Stimulated activated CD8-positive, alpha-beta memory T cell treated with anti-CD3 and anti-CD28 coated beads, Interleukin-4, amount 100 ng/mL, for 24 hours (primary cell): ENCODE data around the gene TMEM219.
"Not testable (repeated sequence)": the region's sequence is repeated elsewhere in the genome, so short reads cannot be mapped to it uniquely, and the experiment has no call there.

Experiments used
- DNase-seq: peaks from one replicate; pipeline ENCODE4 v3.0.0-alpha.2; 2020; ENCODE audit warnings: low read depth

Gene TMEM219

GRCh38 chr16:29961479-29962343 is at the start of gene TMEM219:
TSS of gene TMEM219 (plus strand) at chr16:29962079. CDS start at chr16:29963144, 1,065 bp downstream.
- DNase-seq = peak; percentile 90

GRCh38 chr16:29912087-29912486 is 49.8 kb upstream of the TMEM219 start:
- DNase-seq = no peak

DNA sequence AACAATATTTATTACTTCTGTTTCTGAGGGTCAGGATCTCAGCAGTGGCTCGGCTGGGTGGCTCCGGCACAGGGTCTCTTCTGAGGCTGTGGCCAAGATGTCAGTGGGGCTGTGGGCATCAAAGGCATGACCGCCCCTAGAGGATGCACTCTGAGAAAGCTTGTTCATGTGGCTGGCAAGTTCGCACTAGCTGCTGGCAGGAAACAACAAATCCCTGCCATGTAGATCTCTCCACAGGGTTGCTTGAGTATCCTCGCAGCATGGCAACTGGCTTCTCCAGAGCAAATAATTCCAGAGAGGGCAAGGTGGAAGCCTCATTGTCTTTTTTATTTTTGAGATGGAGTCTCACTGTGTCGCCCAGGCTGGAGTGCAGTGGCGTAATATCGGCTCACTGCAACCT is 48.4 kb upstream of the TMEM219 start:
- DNase-seq = no peak

DNA sequence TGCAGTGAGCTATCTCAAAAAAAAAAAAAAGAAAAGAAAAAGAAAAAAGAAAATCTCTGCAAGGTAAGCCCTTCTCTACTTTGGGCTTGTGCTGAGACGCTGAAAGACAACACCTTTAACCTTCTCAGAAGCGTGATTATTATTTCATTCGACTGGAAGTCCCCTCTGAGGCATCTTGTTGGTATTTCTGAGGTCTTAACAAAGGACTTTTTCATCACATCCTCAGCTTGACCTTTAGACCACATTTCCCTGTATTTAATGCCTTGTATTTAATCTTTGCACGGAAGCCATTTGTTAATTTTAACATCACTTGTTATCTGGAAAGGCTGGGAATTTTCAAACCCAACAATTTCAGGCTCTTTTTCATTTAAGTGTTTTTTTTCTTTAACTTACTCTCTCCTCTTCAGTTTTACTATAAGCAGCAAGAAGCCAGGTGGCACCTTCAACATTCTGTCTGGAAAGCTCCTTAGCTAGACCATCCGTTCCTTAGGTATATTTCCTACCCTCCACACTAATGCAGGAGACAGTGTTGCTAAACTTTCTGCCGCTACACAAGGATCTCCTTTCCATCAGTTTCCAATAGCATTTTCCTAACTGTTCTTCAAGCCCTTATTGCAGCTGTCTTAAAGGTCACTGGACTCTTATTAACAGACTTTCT is 46.2 kb upstream of the TMEM219 start:
- DNase-seq = no peak

DNA sequence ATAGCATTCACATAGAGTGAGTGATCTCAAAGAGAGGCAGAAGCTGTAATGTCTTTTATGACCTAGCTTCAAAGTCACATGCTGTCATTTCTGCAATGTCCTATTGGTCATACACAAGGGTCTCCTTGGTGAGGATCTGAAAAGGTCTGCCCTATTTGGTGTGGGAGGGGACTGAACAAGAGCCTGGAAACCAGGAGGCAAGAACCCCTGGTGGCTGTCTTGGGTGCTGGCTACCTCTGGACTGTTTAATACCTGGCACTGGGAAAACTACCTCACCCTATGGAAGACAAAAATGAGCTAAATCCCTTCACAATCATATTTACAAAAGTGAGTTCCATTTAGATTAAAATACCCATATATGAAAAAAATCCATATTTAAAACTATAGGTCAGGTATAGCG is 44.9 kb upstream of the TMEM219 start:
- no peak for DNase-seq

- DNase-seq = no peak
These were observed 41.4 kb upstream of the TMEM219 start for GRCh38 chr16:29920288-29921033.

- no peak for DNase-seq
These were observed 40.9 kb upstream of the TMEM219 start for GRCh38 chr16:29921034-29921385.

- DNase-seq = no peak
These were observed 39.6 kb upstream of the TMEM219 start for GRCh38 chr16:29922326-29922725.

GRCh38 chr16:29922986-29923501 is 38.8 kb upstream of the TMEM219 start:
- no peak for DNase-seq

- no peak for DNase-seq
These were observed 36.6 kb upstream of the TMEM219 start for GRCh38 chr16:29925105-29925756.

DNA sequence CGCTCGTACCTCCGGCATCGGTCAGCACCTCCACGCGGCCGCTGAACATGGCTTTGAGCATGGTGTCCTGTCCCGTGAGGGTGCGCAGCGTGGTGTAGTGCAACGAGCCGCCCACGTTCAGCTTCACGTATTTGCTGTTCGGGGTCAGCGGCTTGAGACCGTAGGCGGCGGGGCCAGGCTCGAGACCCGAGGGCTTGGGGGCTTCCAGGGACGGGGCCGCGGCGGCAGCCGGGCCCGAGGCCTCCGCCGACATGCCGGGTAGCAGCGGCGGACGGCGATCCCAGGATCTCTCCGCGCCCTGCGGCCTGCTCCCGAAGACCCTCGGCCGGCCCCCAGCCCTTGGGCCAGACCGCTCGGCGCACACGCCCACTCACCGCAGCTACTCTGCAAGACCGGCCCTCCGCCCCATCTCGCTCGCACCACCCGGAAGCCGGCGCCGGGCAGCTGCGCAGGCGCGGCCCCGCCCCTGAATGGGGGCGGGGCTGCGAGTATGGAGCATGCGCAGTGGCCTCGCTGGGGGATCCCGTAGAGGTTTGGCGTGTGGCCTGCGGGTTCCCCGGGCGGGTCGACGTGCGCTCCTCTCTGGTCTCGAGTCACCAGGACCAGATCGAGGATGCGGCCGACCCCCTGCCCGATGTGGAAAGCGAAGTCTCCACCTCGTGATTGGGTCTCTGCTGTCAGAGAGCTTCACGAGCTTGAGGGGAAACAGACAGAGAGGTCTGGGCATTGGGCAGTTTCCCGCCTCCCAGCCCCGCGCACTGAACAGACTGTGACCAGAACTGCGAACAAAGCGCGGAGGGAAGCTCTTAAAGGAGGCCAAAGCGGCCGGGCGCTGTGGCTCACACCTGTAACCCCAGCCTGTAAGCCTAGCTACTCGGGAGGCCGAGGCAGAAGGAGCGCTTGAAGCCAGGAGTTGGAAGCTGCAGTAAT is 35.8 kb upstream of the TMEM219 start, which contains the start of gene KCTD13:
TSS of gene KCTD13 (minus strand) at position 446 of the 930 bp plus-strand sequence. CDS start at position 253, 193 bp downstream.
- peak; percentile 81 for DNase-seq

- DNase-seq = no peak
These were observed 35.2 kb upstream of the TMEM219 start for GRCh38 chr16:29926711-29927052.

- no peak for DNase-seq
These were observed 34.6 kb upstream of the TMEM219 start for GRCh38 chr16:29927070-29927905.

- not testable (repeated sequence) for DNase-seq
These were observed 30.1 kb upstream of the TMEM219 start for GRCh38 chr16:29931750-29932149.

GRCh38 chr16:29940656-29941055 is 21.2 kb upstream of the TMEM219 start:
- DNase-seq = no peak

DNA sequence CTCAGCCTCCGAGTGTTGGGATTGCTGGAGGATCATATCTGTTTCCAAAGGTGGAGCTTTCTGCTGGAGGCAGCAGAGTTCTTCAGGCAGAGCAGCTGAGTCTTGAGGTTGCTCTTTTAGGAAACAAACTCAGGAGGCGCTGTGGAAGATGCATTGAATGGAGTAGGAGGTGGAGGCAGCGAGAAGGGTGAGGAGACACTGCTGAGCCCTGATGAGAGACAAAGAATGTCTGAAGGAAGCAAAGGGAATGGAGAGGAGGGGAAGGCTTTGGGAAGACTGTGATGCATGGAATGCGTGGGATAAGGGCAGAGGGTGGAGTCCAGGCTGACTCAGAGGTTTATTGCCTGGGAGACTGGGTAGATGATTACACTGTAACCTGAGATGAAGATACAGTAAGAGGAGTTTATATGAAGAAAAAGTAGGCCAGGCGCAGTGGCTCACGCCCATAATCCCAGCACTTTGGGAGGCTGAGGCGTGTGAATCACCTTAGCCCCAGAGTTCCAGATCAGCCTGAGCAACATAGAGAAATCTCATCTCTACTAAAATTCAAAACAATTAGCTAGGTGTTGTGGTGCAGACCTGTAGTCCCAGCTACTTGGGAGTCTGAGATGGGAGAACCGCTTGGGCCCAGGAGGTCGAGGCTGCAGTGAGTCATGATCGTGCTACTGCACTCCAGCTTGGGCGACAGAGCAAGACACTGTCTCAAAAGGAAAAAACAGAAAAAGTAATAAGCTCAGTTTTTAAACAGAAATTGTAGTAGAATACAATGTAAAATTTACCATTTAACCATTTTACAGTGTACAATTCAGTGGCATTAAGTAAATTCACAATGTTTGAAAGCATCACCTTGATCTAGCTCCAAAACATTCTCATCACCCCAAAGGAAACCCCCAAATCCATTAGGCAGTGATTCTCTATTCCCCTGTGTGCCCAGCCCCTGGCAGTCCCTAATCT is 17.8 kb upstream of the TMEM219 start:
- DNase-seq = no peak

DNA sequence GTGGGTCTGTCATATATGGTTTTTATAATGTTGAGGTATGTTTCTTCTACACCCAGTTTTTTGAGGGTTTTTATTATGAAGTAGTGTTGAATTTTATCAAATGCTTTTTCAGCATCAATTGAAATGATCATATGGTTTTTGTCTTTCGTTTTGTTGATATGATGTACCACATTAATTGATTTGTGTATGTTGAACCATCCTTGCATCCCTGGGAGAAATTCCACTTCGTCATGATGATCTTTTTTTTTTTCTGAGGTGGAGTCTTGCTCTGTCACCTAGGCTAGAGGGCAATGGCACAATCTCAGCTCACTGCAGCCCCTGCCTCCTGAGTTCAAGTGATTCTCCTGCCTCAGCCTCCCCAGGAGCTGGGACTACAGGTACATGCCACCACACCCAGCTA is 14.0 kb upstream of the TMEM219 start:
- no peak for DNase-seq

GRCh38 chr16:29950806-29951461 is 10.9 kb upstream of the TMEM219 start:
- no peak for DNase-seq
